Measurements from ENCODE around the gene CCNYL1.

The CCNYL1 gene

GRCh38 chr2:207766041-207766551, 54.7 kb downstream of the CCNYL1 start:
- DNase-seq (ENCODE audit: low spot score) = no peak

DNA sequence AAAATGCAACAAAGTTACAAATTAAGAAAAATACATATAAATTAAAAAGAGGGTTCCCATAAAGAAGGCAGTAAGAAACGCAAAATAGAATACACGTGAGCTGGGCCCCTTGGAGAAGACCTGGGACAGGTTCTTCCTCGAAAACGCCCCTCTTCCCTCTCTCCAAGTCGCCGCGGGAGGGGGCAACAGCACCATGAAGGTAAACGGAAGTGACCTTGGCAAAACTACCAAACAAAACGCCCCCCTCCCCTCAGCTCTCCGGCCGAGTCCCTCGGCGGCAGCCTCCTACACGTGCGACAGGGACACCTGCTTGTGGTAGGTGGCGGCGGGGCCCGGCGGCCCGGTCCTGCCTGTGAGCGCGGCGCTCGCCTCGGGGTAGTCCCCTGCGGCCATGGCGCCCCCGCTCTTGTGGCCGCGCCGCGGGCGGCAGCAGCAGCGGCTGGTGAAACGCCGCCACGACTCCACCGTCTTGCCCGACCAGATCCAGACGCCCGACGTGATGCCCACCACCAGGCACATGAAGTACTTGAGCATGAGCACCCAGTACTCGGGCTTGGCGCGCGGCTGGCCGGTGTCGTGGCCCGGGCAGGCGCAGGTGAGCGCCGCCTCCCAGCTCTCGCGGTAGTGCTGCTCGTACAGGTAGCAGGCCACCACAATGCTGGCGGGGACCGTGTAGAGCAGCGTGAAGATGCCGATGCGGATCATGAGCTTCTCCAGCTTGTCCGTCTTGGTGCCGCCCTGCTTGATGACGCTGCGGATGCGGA, 55.4 kb downstream of the CCNYL1 start:
- DNase-seq (ENCODE audit: low spot score) = no peak

DNA sequence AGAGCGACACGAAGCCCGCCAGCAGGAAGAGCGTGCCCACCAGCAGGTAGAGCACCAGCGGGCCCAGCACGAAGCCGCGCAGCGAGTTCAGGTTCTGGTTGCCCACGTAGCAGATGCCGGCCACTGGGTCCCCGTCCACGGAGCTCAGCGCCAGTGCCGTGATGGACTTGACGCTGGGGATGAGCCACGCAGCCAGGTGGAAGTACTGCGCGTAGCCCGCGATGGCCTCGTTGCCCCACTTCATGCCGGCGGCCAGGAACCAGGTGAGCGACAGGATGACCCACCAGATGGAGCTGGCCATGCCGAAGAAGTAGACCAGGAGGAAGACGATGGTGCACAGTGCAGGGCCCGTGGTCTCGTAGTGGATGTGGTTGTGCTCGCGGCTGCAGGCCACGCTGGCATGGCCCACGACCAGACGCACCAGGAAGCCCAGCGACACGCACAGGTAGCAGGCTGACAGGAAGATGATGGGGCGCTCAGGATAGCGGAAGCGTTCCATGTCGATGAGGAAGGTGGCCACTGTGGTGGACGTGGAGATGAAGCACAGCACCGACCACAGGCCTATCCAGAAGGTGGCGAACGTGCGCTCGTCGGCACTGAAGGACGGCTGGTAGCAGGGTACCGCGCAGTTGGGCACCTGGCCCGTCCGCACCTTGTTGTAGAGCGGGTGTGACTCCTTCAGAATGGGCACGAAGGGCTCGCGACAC, 56.2 kb downstream of the CCNYL1 start:
- no peak for DNase-seq (ENCODE audit: low spot score)

- DNase-seq (ENCODE audit: low spot score) = no peak
Measured at GRCh38 chr2:207768168-207768865, 56.9 kb downstream of the CCNYL1 start.

DNA sequence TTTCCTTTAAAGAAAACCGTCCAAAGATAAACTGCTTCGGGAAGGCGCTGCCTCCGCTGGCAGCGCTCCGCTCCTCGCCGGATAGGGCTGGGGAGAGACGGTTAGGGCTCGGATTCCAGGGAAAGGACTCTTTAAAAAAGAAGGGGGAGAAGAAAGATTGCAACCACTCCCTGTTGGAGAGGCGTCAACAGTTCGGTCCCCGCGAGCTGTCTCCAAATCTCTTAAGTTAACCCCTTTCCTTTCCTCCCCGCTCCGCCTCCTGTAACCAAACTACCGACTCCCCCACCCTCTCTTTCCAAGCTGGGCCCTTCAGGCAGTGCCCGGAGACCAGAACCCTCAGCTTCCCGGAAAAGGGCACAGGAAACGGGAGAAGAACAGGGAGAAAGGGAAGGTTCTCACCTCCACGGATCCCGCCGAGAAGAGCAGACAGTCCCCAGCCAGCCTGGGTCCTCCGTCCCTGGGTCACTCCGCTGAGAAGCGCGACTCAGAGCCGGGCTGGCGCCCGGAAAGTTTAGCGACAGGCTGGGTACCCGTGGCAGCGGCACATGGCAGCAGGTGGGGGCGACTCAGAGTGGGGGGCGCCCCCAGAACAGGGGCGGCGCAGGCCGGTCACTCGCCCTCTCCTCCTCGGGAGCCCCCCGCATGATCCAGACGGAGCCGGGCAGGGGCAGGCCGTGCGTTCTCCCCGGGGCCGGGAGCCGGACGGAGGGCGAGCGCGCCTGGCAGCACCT, 57.6 kb downstream of the CCNYL1 start:
- DNase-seq (ENCODE audit: low spot score) = no peak

DNA sequence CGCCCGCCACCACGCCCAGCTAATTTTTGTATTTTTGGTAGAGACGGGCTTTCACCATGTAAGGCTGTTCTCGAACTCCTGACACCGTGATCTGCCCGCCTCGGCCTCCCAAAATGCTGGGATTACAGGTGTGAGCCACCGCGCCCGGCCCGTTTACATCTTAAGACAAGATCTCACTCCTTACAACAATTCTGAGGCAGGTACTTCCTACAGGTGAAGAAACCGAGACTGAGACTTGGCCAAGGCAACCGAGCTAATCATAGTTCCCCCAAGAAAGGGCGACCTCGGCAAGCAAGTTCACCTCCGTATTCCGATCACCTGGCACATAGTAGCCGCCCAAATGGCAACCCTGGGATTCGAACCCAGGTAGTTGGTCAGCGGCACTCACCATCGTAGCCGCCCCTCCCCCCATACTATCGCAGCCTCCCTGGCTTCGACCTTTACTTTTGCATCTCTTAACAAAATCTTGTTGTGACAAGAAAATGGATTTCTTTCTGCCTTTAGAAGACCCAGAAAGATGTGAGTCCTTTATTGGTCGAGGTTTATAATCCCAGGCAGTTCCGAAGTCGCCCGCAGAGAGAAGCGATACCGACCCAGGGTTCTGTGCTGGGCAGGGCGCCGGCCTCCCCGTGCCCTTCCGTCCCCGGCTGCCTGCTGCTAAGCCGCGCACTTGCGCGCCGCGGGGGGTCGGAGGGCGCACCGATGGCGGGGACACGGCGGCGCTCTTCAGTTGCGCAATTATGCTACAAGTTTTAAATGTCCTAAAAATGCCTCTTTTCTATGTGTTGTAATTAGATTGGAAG, 59.4 kb downstream of the CCNYL1 start:
- DNase-seq (ENCODE audit: low spot score) = no peak

- DNase-seq (ENCODE audit: low spot score) = no peak
Measured at GRCh38 chr2:207771421-207771820, 60.0 kb downstream of the CCNYL1 start.

DNA sequence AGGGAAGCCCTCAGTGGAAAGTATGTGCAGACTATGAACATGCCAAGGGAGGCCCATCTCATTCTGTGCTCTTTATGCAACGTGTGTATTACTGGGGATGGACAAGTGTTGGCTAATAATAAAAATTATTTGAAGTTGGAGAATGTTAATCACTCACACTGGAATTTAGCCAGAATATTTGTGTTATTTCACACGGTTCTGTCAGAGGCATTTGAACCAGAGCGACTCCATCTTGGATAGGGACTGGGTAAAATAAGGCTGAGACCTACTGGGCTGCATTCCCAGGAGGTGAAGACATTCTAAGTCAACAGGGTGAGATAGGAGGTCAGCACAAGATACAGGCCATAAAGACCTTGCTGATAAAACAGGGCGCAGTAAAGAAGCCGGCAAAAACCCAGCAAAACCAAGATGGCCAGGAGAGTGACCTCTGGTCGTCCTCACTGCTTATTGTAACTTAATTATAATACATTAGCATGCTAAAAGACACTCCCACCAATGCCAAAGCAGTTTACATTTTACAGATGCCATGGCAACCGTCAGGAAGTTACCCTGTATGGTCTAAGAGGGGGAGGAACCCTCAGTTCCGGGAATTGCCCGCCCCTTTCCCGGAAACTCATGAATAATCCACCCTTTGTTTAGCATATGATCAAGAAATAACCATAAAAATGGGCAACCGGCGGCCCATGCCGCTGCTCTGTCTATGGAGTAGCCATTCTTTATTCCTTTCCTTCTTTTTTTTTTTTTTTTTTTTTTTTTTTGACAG, 60.8 kb downstream of the CCNYL1 start:
- DNase-seq (ENCODE audit: low spot score) = peak; percentile 50

GRCh38 chr2:207772844-207773205, 61.4 kb downstream of the CCNYL1 start:
- no peak for DNase-seq (ENCODE audit: low spot score)

DNA sequence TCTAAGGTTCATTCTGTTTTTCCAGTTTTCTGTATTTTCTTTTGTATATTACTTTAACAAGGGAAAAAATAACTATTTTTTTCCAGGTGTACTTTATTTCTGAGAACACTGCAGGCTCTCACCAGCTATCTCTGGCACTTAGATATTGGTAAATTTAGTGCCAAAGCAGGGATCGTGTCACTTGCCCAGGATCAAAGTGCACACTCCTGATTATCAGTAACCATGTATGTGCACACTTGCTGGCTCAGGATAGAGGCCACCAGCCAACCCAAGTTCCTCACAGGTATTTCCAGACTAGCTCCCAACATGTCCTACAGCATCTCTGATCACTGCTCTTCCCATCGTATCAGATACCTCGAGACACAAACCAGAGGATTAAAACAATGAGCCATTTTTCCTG, 64.0 kb downstream of the CCNYL1 start:
- DNase-seq (ENCODE audit: low spot score) = no peak

GRCh38 chr2:207777124-207777523, 65.7 kb downstream of the CCNYL1 start:
- DNase-seq (ENCODE audit: low spot score) = no peak

DNA sequence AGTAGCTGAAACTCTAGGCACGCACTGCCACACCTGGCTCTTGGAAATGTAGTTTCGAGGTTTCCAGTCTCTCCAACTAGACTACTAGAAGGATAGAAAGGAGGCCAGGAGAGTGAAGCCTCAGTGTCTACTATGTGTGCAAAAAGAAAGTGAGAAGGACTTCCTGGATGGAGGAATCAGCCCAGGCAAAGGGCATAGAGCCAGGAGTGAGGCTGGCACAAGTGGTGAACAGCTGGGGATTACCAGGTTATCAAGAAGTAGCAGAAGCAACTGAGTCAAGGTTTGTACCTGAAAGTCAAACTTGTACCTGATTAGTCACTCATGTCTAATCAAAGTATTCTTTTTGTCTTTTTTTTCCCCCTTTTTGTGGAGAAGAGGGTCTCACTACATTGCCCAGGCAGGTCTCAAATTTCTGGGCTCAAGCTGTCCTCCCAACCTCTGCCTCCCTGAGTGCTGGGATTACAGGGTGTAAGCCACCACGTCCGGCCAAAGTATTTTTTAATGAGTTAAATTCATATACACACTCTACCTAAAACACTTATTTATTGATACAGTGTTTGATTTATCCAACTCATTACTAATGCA, 67.0 kb downstream of the CCNYL1 start:
- DNase-seq (ENCODE audit: low spot score) = no peak

GRCh38 chr2:207779523-207779922, 68.1 kb downstream of the CCNYL1 start:
- no peak for DNase-seq (ENCODE audit: low spot score)

- no peak for DNase-seq (ENCODE audit: low spot score)
Measured at GRCh38 chr2:207782238-207783030, 71.0 kb downstream of the CCNYL1 start.

DNA sequence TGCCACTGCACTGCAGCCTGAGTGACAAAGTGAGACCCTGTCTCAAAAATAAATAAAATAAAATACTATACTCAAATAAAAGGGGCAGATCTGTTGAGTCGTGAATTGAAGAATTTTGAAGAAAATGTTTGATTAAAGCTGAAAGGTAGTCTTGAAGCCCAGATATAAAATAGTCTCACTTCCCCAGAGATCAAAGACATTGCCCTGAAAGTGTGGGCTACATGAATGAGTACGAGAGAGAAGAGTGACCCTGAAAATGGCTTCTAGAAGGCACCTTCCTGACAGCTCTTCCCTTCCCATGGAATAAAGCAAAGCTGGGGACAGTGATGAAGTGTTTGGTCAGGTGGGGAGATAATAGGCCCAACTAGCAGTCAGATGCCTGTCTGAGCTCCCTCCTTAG, 72.1 kb downstream of the CCNYL1 start:
- no peak for DNase-seq (ENCODE audit: low spot score)

DNA sequence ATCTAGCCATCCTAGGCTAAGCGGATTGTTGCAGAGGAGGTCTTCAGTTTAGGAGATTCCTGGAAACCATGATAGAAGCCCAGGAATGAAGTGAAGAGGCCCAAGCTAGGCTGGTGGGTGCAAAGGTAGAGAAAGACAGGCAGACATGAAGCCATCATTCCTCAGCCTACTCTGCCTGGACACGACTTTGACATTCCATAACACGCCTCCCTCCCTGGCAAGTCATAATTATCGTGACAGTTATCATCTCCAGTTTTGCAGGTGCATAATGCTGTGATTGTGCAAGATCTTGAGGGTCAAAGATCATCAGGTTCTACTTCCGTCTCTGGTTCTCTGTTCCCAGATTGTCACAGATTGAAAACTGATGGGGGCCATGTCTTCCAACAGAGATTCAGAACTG, 73.5 kb downstream of the CCNYL1 start:
- no peak for DNase-seq (ENCODE audit: low spot score)

DNA sequence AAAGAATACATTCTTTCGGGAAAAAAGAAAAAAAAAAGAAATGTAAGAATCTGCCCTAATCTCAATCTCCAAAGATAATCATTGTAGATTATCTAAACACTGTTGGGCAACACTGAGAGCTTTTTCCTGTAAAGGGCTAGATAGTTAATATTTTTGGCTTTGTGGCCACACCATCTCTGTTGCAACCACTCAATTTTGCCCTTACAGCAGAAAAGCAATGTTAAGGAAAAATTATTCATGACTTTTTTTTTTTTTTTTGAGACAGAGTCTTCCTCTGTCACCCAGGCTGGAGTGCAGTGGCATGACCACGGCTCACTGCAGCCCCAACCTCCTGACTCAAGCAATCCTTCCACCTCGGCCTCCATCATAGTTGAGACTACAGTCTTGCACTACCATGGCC, 75.6 kb downstream of the CCNYL1 start:
- DNase-seq (ENCODE audit: low spot score) = no peak

DNA sequence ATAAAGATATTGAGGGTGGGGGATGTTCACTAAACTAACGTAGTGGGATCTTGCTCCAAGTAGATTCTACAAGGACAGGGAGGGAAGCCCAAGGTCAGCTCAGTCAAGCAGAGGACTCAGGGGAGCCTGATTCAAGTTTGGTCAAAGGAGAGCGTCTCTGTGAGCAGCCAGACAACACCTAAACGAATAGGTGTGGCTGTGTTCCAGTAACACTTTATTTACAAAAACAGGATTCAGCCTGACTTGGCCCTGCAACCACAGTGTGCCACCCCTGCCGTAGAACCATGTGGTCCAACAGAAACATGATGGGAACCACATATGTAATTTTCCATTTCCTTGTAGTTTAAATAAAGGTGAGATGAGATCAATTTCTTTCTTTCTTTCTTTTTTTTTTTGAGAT, 76.4 kb downstream of the CCNYL1 start:
- no peak for DNase-seq (ENCODE audit: low spot score)

DNA sequence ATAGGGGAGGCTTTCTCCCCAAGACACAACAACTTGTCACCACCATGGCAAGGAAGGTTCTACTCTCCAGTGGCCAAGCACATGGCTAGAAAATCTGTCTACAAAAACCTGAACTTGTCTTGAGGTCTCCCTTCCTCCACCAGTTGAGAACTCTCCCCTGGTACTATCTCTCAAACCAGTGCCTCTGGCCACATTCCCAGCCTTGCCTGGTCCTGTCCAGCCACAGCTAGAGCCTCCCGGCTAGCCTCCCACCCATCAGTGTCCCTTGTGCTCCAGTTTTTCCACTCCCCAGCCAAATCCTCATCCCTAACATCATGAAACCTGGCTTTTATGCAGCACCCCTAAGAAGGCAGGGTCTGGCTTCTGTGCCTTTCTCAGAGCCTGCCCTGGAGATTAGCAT, 79.5 kb downstream of the CCNYL1 start:
- DNase-seq (ENCODE audit: low spot score) = no peak

All from COLO829 (cell line).